H9 (cell line): Measurements from ENCODE around the gene POGLUT2. TPM values are rescaled to one million over a fixed set of nuclear protein-coding genes. Genes with fewer than 3 reads are reported as not detected.

Source experiments
- DNase-seq: peaks from one replicate; pipeline ENCODE4 v3.0.0-alpha.2; 2017
- H2AFZ ChIP-seq: one replicate; pipeline ENCODE4 v1.6.1; 2013; ENCODE audit warnings: mild to moderate bottlenecking, low read length, control low read depth, moderate library complexity
- H2AK5ac ChIP-seq: 2 replicates; pipeline ENCODE4 v1.6.1; 2013; ENCODE audit warnings: low read length, control low read depth, mixed read lengths; ENCODE audit not compliant: insufficient read length
- H2BK120ac ChIP-seq: one replicate; pipeline ENCODE4 v1.6.1; 2013; ENCODE audit warnings: low read depth, mild to moderate bottlenecking, low read length, control low read depth, inconsistent platforms; ENCODE audit not compliant: poor library complexity, severe bottlenecking
- H2BK12ac ChIP-seq: 2 replicates; pipeline ENCODE4 v1.6.1; 2013; ENCODE audit warnings: low read length, control low read depth, mixed read lengths, low read depth; ENCODE audit not compliant: insufficient read length
- H2BK15ac ChIP-seq: 2 replicates; pipeline ENCODE4 v1.6.1; 2013; ENCODE audit warnings: low read depth, low read length, control low read depth
- H2BK20ac ChIP-seq: one replicate; pipeline ENCODE4 v1.6.1; 2013; ENCODE audit warnings: low read depth, mild to moderate bottlenecking, low read length, control low read depth, inconsistent platforms; ENCODE audit not compliant: poor library complexity, severe bottlenecking
- H2BK5ac ChIP-seq: 2 replicates; pipeline ENCODE4 v1.6.1; 2013; ENCODE audit warnings: low read length, control low read depth, mixed read lengths; ENCODE audit not compliant: insufficient read length
- H3K14ac ChIP-seq: 2 replicates; pipeline ENCODE4 v1.6.1; 2013; ENCODE audit warnings: low read length, control low read depth; ENCODE audit not compliant: insufficient read depth
- H3K18ac ChIP-seq: 2 replicates; pipeline ENCODE4 v1.6.1; 2013; ENCODE audit warnings: low read depth, mild to moderate bottlenecking, mixed read lengths, low read length, control low read depth; ENCODE audit not compliant: insufficient read length
- H3K23ac ChIP-seq: 2 replicates; pipeline ENCODE4 v1.6.1; 2013; ENCODE audit warnings: low read length, control low read depth, mixed read lengths, low read depth; ENCODE audit not compliant: insufficient read length
- H3K23me2 ChIP-seq: 2 replicates; pipeline ENCODE4 v1.6.1; 2013; ENCODE audit warnings: low read depth, mild to moderate bottlenecking, mixed read lengths, low read length, control low read depth; ENCODE audit not compliant: insufficient read length, poor library complexity, severe bottlenecking
- H3K27ac ChIP-seq: 2 replicates; pipeline ENCODE4 v1.5.1; 2013; ENCODE audit warnings: low read length, control low read depth, mixed read lengths, low read depth; ENCODE audit not compliant: insufficient read length
- H3K27me3 ChIP-seq: 2 replicates; pipeline ENCODE4 v1.6.1; 2013; ENCODE audit warnings: low read length, control low read depth, inconsistent platforms; ENCODE audit not compliant: insufficient read depth
- H3K4ac ChIP-seq: 2 replicates; pipeline ENCODE4 v1.6.1; 2013; ENCODE audit warnings: low read depth, mild to moderate bottlenecking, control low read depth, inconsistent platforms, low read length, moderate library complexity
- H3K4me1 ChIP-seq: 2 replicates; pipeline ENCODE4 v1.6.1; 2013; ENCODE audit warnings: low read length, control low read depth, inconsistent platforms; ENCODE audit not compliant: insufficient read depth
- H3K4me2 ChIP-seq: 2 replicates; pipeline ENCODE4 v1.6.1; 2013; ENCODE audit warnings: low read length, control low read depth, mixed read lengths; ENCODE audit not compliant: insufficient read length, insufficient read depth
- H3K56ac ChIP-seq: 2 replicates; pipeline ENCODE4 v1.6.1; 2013; ENCODE audit warnings: low read depth, mild to moderate bottlenecking, mixed read lengths, low read length, control low read depth; ENCODE audit not compliant: insufficient read length
- H3K79me1 ChIP-seq: 2 replicates; pipeline ENCODE4 v1.6.1; 2013; ENCODE audit warnings: low read depth, mild to moderate bottlenecking, moderate library complexity, low read length, control low read depth, inconsistent platforms; ENCODE audit not compliant: insufficient read depth, poor library complexity, severe bottlenecking
- H3K79me2 ChIP-seq: 2 replicates; pipeline ENCODE4 v1.6.1; 2013; ENCODE audit warnings: low read length, control low read depth, inconsistent platforms; ENCODE audit not compliant: insufficient read depth
- H3K9ac ChIP-seq: 2 replicates; pipeline ENCODE4 v1.6.1; 2013; ENCODE audit warnings: low read length, control low read depth, mixed read lengths; ENCODE audit not compliant: insufficient read length; ENCODE audit errors: extremely low read depth
- H3K9me3 ChIP-seq: one replicate; pipeline ENCODE4 v1.6.1; 2013; ENCODE audit warnings: low read depth, low read length, inconsistent platforms; ENCODE audit not compliant: control insufficient read depth
- H3T11ph ChIP-seq: one replicate; pipeline ENCODE4 v1.6.1; 2013; ENCODE audit warnings: mild to moderate bottlenecking, low read length, control low read depth, inconsistent platforms
- H4K20me1 ChIP-seq: one replicate; pipeline ENCODE4 v1.6.1; 2013; ENCODE audit not compliant: control insufficient read depth, insufficient read length, insufficient read depth
- H4K5ac ChIP-seq: 2 replicates; pipeline ENCODE4 v1.6.1; 2013; ENCODE audit warnings: low read depth, mild to moderate bottlenecking, mixed read lengths, low read length, control low read depth; ENCODE audit not compliant: insufficient read length
- H4K8ac ChIP-seq: replicated peaks from 2 replicates; pipeline ENCODE4 v1.6.1; 2013; ENCODE audit warnings: low read length, control low read depth, mixed read lengths, low read depth; ENCODE audit not compliant: insufficient read length
- H4K91ac ChIP-seq: 2 replicates; pipeline ENCODE4 v1.6.1; 2013; ENCODE audit warnings: low read depth, mild to moderate bottlenecking, moderate library complexity, mixed read lengths, low read length, control low read depth; ENCODE audit not compliant: insufficient read length
- H3K27ac Mint-ChIP-seq, 3 experiments: 2 replicates in 2 of 3; 3 replicates in 1 of 3; pipeline ENCODE4 v1.8.0; 2020 to 2021; ENCODE audit warnings: mixed read lengths in 3 of 3, mild to moderate bottlenecking in 1 of 3, moderate library complexity in 1 of 3
- H3K27me3 Mint-ChIP-seq: 2 replicates; pipeline ENCODE4 v1.8.0; 2021; ENCODE audit warnings: low read depth, mild to moderate bottlenecking, moderate library complexity, mixed read lengths
- H3K36me3 Mint-ChIP-seq, 3 experiments: 2 replicates in 2 of 3; 3 replicates in 1 of 3; pipeline ENCODE4 v1.8.0; 2020 to 2021; ENCODE audit warnings: low read depth in 3 of 3, mixed read lengths in 3 of 3; ENCODE audit not compliant: insufficient read depth in 1 of 3
- H3K4me1 Mint-ChIP-seq, 2 experiments: 2 replicates each; pipeline ENCODE4 v1.8.0; 2020; ENCODE audit warnings: mixed read lengths in 2 of 2
- H3K4me3 Mint-ChIP-seq, 2 experiments: 2 replicates in 1 of 2; 3 replicates in 1 of 2; pipeline ENCODE4 v1.8.0; 2020 to 2021; ENCODE audit warnings: mild to moderate bottlenecking in 2 of 2, mixed read lengths in 2 of 2, moderate library complexity in 1 of 2
- H3K9me3 Mint-ChIP-seq, 2 experiments: 2 replicates in 1 of 2; 3 replicates in 1 of 2; pipeline ENCODE4 v1.8.0; 2020; ENCODE audit warnings: mild to moderate bottlenecking in 2 of 2, mixed read lengths in 2 of 2, moderate library complexity in 1 of 2
- total RNA-seq: library from RNA; stranded (reverse); gene quantifications from 2 replicates; pipeline ENCODE4 v1.2.1, GENCODE V29; 2021
- TF ChIP-seq, protein P1 (sequence below): fragments of 200-600 bp; sonication (generic); conservative IDR thresholded peaks from 3 replicates; pipeline ENCODE4 v1.8.0; 2021; ENCODE audit warnings: antibody characterized with exemption, mild to moderate bottlenecking

Gene POGLUT2
- total RNA-seq, 1 experiment from 2014 or later, result 23.5 TPM

- Histone ChIP-seq H2BK15ac (no peak overlapping the region), H3K56ac (no peak overlapping the region), H3K18ac (no peak overlapping the region), H4K91ac (no peak overlapping the region), H3K79me2 (no peaks in the 10 kb centered on the region), H3K4me2 (no peak overlapping the region), H3K4me1 (no peaks in the 10 kb centered on the region), H2BK120ac (no peak overlapping the region), H3K9me3 (no peaks in the 10 kb centered on the region), H4K8ac (no peak overlapping the region), H3K14ac (no peak overlapping the region), H3K23ac (no peak overlapping the region), H3K27ac (no peak overlapping the region), H2AFZ (no peak overlapping the region), H3K79me1 (no peaks in the 10 kb centered on the region), H4K5ac (no peak overlapping the region), H3K4ac (no peak overlapping the region), H2BK5ac (no peak overlapping the region), H3T11ph (no peak overlapping the region), H2BK20ac (no peak overlapping the region), H2AK5ac (no peak overlapping the region), H3K27me3 (no peaks in the 10 kb centered on the region), H3K9ac (no peak overlapping the region), H2BK12ac (no peak overlapping the region), H3K23me2 (no peaks in the 10 kb centered on the region), H4K20me1 (no peaks in the 10 kb centered on the region)
- TF ChIP-seq, protein P1, sequence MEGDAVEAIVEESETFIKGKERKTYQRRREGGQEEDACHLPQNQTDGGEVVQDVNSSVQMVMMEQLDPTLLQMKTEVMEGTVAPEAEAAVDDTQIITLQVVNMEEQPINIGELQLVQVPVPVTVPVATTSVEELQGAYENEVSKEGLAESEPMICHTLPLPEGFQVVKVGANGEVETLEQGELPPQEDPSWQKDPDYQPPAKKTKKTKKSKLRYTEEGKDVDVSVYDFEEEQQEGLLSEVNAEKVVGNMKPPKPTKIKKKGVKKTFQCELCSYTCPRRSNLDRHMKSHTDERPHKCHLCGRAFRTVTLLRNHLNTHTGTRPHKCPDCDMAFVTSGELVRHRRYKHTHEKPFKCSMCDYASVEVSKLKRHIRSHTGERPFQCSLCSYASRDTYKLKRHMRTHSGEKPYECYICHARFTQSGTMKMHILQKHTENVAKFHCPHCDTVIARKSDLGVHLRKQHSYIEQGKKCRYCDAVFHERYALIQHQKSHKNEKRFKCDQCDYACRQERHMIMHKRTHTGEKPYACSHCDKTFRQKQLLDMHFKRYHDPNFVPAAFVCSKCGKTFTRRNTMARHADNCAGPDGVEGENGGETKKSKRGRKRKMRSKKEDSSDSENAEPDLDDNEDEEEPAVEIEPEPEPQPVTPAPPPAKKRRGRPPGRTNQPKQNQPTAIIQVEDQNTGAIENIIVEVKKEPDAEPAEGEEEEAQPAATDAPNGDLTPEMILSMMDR, result no peak
- H3K4me3 Mint-ChIP-seq, result no peak overlapping the region
- H3K9me3 Mint-ChIP-seq, result peaks cover 7 to 11% of the 10 kb centered on the region in 2 experiments; a peak in 4 of 5 replicates
- DNase-seq, result no peak
- no peak overlapping the region for H3K27ac Mint-ChIP-seq
- no peaks in the 10 kb centered on the region; a peak in 1 of 7 replicates for H3K36me3 Mint-ChIP-seq
- H3K27me3 Mint-ChIP-seq, result peaks cover 14% of the 10 kb centered on the region
- H3K4me1 Mint-ChIP-seq, result no peaks in the 10 kb centered on the region
Measured at GRCh38 chr13:102742506-102742905, 56.3 kb downstream of the POGLUT2 start.
